Prostate gland (tissue), 2 donors: ENCODE results near the gene RNF222. TPM values are rescaled to one million over a fixed set of nuclear protein-coding genes. Genes with fewer than 3 reads are reported as not detected.
A peak's percentile ranks its signal among the peaks of the same experiment; 100 is the strongest.
"Not testable (repeated sequence)": the region's sequence is repeated elsewhere in the genome, so short reads cannot be mapped to it uniquely, and the experiment has no call there.

ENCODE experiments used
- DNase-seq: peaks from one replicate; pipeline ENCODE4 v3.0.0-alpha.2; 2019; ENCODE audit warnings: low spot score
- H3K27ac ChIP-seq, 2 donors: fragments of 200-600 bp; sonication (generic); 2 replicates each; pipeline ENCODE4 v1.5.1; 2017 to 2019
- H3K27me3 ChIP-seq: fragments of 200-600 bp; sonication (generic); replicated peaks from 2 replicates; pipeline ENCODE4 v1.5.1; 2019; ENCODE audit not compliant: insufficient read depth
- H3K36me3 ChIP-seq, 2 donors: fragments of 200-600 bp; sonication (generic); 1 replicate in 1 of 2; 2 replicates in 1 of 2; pipeline versions ENCODE4 v1.5.1 to v1.8.1; 2017 to 2019
- H3K4me1 ChIP-seq: fragments of 200-600 bp; sonication (generic); replicated peaks from 2 replicates; pipeline ENCODE4 v1.5.1; 2019
- H3K4me3 ChIP-seq, 2 donors: fragments of 200-600 bp; sonication (generic); 2 replicates each; pipeline ENCODE4 v1.5.1; 2017 to 2019
- H3K9me3 ChIP-seq: fragments of 200-600 bp; sonication (generic); 2 replicates; pipeline ENCODE4 v1.5.1; 2017
- POLR2A ChIP-seq: fragments of 450-650 bp; IDR thresholded peaks from one replicate; pipeline ENCODE4 v1.6.1; 2016; ENCODE audit warnings: antibody characterized with exemption, mild to moderate bottlenecking
- POLR2AphosphoS5 ChIP-seq: sonication (generic); formaldehyde crosslinking; IDR thresholded peaks from one replicate; pipeline ENCODE4 v1.6.1; 2017; ENCODE audit warnings: antibody characterized with exemption
- WGBS: methylation state at CpG from one replicate; pipeline ENCODE4 v1.1.5; 2018; 5-methylcytosine and 5-hydroxymethylcytosine counted together
- intact Hi-C: fragments of 100-400 bp; cut with DNase I; formaldehyde crosslinking; loops from one replicate; pipeline ENCODE4 v1.14.2; 2022
- total RNA-seq, 2 donors: library from RNA; depleted of rRNA; stranded (reverse); fragments of >200 nt; gene quantifications; one replicate each; pipeline ENCODE4 v1.1.0, GENCODE V29; 2016
- TF ChIP-seq, protein P1 (sequence below), 4 experiments: fragments of 200-600 bp in 2 of 4; fragments of 450-650 bp in 2 of 4; sonication (generic) in 2 of 4; IDR thresholded peaks; 1 replicate in 3 of 4; 2 replicates in 1 of 4; pipeline ENCODE4 v1.5.1; 2016 to 2019; ENCODE audit warnings: antibody characterized with exemption in 4 of 4, mild to moderate bottlenecking in 2 of 4, moderate library complexity in 2 of 4

RNF222 gene
- total RNA-seq, 2 donors from 2014 or later = not detected

DNA sequence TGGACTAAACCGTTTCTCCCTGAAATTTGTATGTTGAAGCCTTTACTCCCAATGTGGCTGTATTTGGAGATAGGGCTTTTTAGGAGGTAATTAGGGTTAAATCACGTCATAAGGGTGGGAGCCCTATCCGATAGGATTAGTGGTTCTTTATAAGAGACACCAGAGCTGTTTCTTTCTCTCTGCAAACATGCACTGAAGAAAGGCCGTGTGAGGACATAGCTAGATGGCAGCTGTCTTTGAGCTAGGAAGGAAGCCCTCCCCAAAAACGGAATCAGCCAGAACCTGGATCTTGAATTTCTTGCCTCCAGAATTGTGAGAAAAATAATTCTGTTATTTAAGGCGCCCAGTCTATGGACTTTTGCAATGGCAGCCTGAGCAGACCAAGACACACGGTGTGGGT lies 43.9 kb downstream of the RNF222 start:
- DNase-seq = no peak
- Histone ChIP-seq H3K27me3 (no peaks in the 10 kb centered on the region), H3K27ac (no peak overlapping the region), H3K36me3 (no peaks in the 10 kb centered on the region), H3K9me3 (no peaks in the 10 kb centered on the region), H3K4me1 (no peaks in the 10 kb centered on the region), H3K4me3 (no peak overlapping the region)
- intact Hi-C loops = no loop called here
- 89% methylated on average over 7 of the region's 7 CpGs for WGBS
- TF ChIP-seq POLR2A = no peak
- TF ChIP-seq, protein P1, sequence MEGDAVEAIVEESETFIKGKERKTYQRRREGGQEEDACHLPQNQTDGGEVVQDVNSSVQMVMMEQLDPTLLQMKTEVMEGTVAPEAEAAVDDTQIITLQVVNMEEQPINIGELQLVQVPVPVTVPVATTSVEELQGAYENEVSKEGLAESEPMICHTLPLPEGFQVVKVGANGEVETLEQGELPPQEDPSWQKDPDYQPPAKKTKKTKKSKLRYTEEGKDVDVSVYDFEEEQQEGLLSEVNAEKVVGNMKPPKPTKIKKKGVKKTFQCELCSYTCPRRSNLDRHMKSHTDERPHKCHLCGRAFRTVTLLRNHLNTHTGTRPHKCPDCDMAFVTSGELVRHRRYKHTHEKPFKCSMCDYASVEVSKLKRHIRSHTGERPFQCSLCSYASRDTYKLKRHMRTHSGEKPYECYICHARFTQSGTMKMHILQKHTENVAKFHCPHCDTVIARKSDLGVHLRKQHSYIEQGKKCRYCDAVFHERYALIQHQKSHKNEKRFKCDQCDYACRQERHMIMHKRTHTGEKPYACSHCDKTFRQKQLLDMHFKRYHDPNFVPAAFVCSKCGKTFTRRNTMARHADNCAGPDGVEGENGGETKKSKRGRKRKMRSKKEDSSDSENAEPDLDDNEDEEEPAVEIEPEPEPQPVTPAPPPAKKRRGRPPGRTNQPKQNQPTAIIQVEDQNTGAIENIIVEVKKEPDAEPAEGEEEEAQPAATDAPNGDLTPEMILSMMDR (IDR thresholded peaks at IDR 0.05) = no peak
- TF ChIP-seq POLR2AphosphoS5 = no peak

DNA sequence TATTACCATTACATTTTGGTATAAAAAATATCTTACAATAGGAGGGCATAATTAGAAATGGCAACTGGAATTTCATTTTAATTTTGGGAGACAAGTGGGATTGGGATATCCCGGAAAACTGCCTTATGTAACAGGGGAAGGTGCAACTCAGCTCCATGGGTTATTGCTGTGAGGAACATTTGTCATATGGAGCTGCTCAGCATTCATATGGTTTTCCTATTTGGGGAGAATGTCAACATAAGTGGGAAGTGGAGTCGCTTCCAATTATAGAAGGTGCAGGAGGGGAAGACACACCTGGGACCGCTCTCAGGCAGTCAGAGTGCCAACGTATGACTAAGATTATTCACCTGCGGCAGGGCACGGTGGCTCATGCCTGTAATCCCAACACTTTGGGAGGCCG lies 47.3 kb downstream of the RNF222 start:
- no peak for TF ChIP-seq POLR2AphosphoS5
- TF ChIP-seq, protein P1 (IDR thresholded peaks at IDR 0.05) = no peak
- TF ChIP-seq POLR2A = no peak
- H3K36me3 ChIP-seq = no peaks in the 10 kb centered on the region
- DNase-seq = no peak
- no peaks in the 10 kb centered on the region for H3K27me3 ChIP-seq
- H3K4me3 ChIP-seq = no peak overlapping the region
- H3K27ac ChIP-seq = no peak overlapping the region
- no peaks in the 10 kb centered on the region for H3K4me1 ChIP-seq
- intact Hi-C loops = no loop called here
- WGBS = 83% methylated on average over 7 of the region's 7 CpGs
- H3K9me3 ChIP-seq = no peaks in the 10 kb centered on the region

DNA sequence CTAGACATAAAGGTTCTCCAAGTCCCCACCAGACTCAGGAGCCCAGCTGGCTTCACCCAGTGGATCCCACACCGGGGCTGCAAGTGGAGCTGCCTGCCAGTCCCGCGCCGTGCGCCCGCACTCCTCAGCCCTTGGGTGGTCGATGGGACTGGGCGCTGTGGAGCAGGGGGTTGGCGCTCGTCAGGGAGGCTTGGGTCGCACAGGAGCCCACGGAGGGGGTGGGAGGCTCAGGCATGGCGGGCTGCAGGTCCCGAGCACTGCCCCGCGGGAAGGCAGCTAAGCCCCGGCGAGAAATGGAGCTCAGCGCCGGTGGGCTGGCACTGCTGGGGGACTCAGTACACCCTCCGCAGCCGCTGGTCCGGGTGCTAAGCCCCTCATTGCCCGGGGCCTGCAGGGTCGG lies 50.6 kb downstream of the RNF222 start:
- intact Hi-C loops, H3K4me1 ChIP-seq, H3K36me3 ChIP-seq, H3K9me3 ChIP-seq, H3K4me3 ChIP-seq, DNase-seq, H3K27me3 ChIP-seq: not testable (repeated sequence)
- H3K27ac ChIP-seq = peak overlapping the region in 1 of 2 donors; percentile 66
- 69% methylated on average over 15 of the region's 25 CpGs for WGBS

DNA sequence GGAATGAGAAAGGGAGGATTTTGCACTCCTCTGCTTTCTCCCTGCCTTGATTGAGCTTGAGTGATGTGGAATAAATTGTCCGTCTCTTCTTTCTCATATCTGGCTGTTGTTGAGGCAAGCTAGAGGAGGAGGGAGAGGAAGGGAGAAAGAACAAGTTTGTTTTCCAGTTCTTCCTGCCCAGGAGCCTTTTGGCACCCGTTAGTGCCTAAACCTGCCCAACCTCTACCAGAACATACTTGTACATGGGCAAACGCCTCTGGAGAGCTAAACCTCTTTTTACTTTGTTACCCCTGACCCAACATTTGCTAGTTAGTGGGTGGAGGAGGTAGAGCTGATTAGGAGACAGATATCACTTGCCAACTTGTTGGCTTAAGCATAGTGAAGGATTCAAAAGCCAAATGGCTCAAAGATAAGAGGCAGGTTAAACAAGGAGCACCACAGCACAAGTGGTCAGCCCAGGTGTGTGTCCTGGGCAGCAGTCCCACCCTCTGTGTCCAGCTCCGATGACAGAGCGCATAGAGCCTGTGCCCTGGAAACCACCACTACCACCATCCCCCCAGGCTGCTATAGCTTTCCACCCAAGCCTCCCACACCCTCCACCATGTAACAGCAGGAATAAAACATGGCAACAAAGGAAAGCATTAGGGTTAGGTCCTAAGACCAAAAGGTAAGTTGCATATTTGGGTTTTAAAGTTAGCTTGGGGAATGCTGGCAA lies 51.5 kb downstream of the RNF222 start:
- Histone ChIP-seq H3K4me3 (no peak overlapping the region), H3K27ac (peak overlapping the region; percentile 66 to 73)
- 34% methylated on average over 5 of the region's 5 CpGs for WGBS

DNA sequence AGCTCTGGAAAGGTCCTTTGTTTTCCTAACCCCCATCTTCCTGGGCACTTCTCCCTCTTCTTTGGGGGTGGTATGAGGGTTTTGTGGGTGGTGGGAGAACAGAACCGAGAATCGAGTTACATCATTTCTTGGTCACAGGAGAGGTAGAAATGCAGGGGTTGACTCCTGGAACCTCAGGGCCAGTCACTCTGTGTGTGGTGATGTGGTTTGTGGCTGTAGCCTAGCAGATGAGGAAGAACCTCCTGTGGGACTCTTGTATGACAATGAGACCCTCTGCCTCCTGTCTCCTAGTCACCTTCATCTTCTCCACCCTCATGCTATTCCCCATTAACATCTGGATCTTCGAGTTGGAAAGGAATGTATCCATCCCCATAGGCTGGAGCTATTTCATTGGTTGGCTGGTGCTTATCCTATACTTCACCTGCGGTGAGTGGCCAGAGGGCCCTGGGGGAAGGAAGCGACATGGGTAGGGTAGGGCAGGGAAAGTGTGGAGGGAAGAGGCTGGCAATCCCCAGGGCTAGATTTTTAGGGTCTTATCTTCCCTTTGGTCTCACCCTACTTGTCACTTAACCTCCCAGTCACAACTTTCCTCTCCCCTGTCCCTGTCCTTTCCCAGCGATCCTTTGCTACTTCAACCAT lies 52.5 kb downstream of the RNF222 start:
- Histone ChIP-seq H3K4me1 (no peaks in the 10 kb centered on the region), H3K9me3 (no peaks in the 10 kb centered on the region), H3K27ac (peak overlapping the region; percentile 66 to 73), H3K36me3 (no peaks in the 10 kb centered on the region), H3K4me3 (no peak overlapping the region), H3K27me3 (no peaks in the 10 kb centered on the region)
- intact Hi-C loops = no loop called here
- WGBS = 58% methylated on average over 6 of the region's 6 CpGs
- no peak for TF ChIP-seq POLR2A
- TF ChIP-seq POLR2AphosphoS5 = no peak
- TF ChIP-seq, protein P1 (IDR thresholded peaks at IDR 0.05) = no peak
- DNase-seq = no peak

More for the DNA sequence above, 51.5 kb downstream of the RNF222 start:
- no peaks in the 10 kb centered on the region for H3K36me3 ChIP-seq
- H3K4me1 ChIP-seq = no peaks in the 10 kb centered on the region
- no peaks in the 10 kb centered on the region for H3K9me3 ChIP-seq
- H3K27me3 ChIP-seq = no peaks in the 10 kb centered on the region
- intact Hi-C loops = no loop called here
- DNase-seq = peak; percentile 74
- TF ChIP-seq POLR2AphosphoS5 (peak; percentile 76), POLR2A (no peak)

DNA sequence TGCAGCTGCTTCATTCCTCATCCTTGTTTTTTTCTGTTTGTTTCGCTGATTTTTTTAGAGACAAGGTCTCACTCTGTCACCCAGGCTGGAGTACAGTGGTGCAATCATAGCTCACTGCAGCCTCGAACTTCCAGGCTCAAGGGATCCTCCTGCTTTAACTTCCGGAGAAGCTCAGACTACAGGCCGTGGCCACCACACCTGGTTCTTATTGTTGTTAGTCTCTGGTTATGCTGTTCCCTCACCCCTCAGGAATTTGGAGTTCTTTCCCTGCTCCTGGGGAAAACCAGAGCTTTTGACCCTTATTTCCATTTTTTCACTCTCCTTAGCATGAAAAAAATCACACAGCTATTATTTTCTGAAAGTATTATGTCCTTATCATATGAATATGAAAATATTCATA lies 56.2 kb downstream of the RNF222 start:
- H3K27me3 ChIP-seq = no peaks in the 10 kb centered on the region
- H3K9me3 ChIP-seq = no peaks in the 10 kb centered on the region
- no peak for DNase-seq
- intact Hi-C loops = no loop called here
- H3K4me3 ChIP-seq = no peak overlapping the region
- no peaks in the 10 kb centered on the region for H3K36me3 ChIP-seq
- H3K27ac ChIP-seq = no peak overlapping the region
- no peak for TF ChIP-seq POLR2AphosphoS5
- TF ChIP-seq POLR2A = no peak
- TF ChIP-seq, protein P1 (IDR thresholded peaks at IDR 0.05) = no peak
- no peaks in the 10 kb centered on the region for H3K4me1 ChIP-seq
- 60% methylated on average over 4 of the region's 4 CpGs for WGBS
